CD14-positive monocyte (primary cell): Measurements from ENCODE around the gene ST3GAL3. TPM values are rescaled to one million over a fixed set of nuclear protein-coding genes. Genes with fewer than 3 reads are reported as not detected.

Experiments used
- DNase-seq, 3 donors: peaks; one replicate each; pipeline ENCODE4 v3.0.0-alpha.2; 2011 to 2022
- H2AFZ ChIP-seq: 2 replicates; pipeline ENCODE4 v1.6.0; 2012; ENCODE audit warnings: mild to moderate bottlenecking, low read depth, low read length, inconsistent platforms; ENCODE audit not compliant: insufficient read depth, poor library complexity, severe bottlenecking
- H3K27ac ChIP-seq, 2 donors: 1 replicate in 1 of 2; 2 replicates in 1 of 2; pipeline ENCODE4 v1.5.1; 2012 to 2013; ENCODE audit warnings: low read length in 2 of 2, control low read depth in 1 of 2, inconsistent platforms in 1 of 2, low read depth in 1 of 2, mild to moderate bottlenecking in 1 of 2
- H3K27me3 ChIP-seq, 2 donors: one replicate each; pipeline versions ENCODE4 v1.6.0 to v1.6.1; 2011 to 2013; ENCODE audit warnings: low read length in 2 of 2; ENCODE audit not compliant: control insufficient read depth in 2 of 2, insufficient read depth in 2 of 2
- H3K36me3 ChIP-seq, 2 donors: replicated peaks in 1 of 2; 1 replicate in 1 of 2; 2 replicates in 1 of 2; pipeline versions ENCODE4 v1.5.1 to v1.6.1; 2012 to 2013; ENCODE audit warnings: low read length in 2 of 2, control low read depth in 1 of 2, inconsistent platforms in 1 of 2, mild to moderate bottlenecking in 1 of 2; ENCODE audit not compliant: insufficient read depth in 2 of 2, control insufficient read depth in 1 of 2
- H3K4me1 ChIP-seq, 2 donors: 1 replicate in 1 of 2; 2 replicates in 1 of 2; pipeline versions ENCODE4 v1.5.1 to v1.6.1; 2012 to 2013; ENCODE audit warnings: low read length in 2 of 2, control low read depth in 1 of 2, inconsistent platforms in 1 of 2, mild to moderate bottlenecking in 1 of 2, moderate library complexity in 1 of 2; ENCODE audit not compliant: insufficient read depth in 2 of 2, control insufficient read depth in 1 of 2
- H3K4me2 ChIP-seq: replicated peaks from 2 replicates; pipeline ENCODE3; 2012; ENCODE audit warnings: low read length, moderate library complexity, mild to moderate bottlenecking; ENCODE audit not compliant: poor library complexity, severe bottlenecking; ENCODE audit errors: extremely low read depth
- H3K4me3 ChIP-seq, 3 experiments: fragments of 200-600 bp in 1 of 3; sonication (generic) in 1 of 3; replicated peaks in 1 of 3; 1 replicate in 2 of 3; 2 replicates in 1 of 3; pipeline ENCODE4 v1.5.1; 2011 to 2013; ENCODE audit warnings: low read length in 3 of 3, mild to moderate bottlenecking in 3 of 3, control low read depth in 2 of 3, low read depth in 2 of 3, inconsistent platforms in 1 of 3, moderate library complexity in 1 of 3
- H3K79me2 ChIP-seq: 2 replicates; pipeline ENCODE4 v1.6.0; 2012; ENCODE audit warnings: mild to moderate bottlenecking, control low read depth, inconsistent platforms, low read length, moderate library complexity; ENCODE audit not compliant: insufficient read depth
- H3K9ac ChIP-seq: 2 replicates; pipeline ENCODE4 v1.6.0; 2017; ENCODE audit warnings: low read length, mild to moderate bottlenecking; ENCODE audit not compliant: insufficient read depth, poor library complexity, severe bottlenecking
- H3K9me3 ChIP-seq, 2 donors: replicated peaks in 1 of 2; 1 replicate in 1 of 2; 2 replicates in 1 of 2; pipeline versions ENCODE4 v1.5.1 to v1.6.1; 2012 to 2013; ENCODE audit warnings: low read length in 2 of 2, control low read depth in 1 of 2; ENCODE audit not compliant: control insufficient read depth in 1 of 2, insufficient read depth in 1 of 2
- H4K20me1 ChIP-seq: 2 replicates; pipeline ENCODE4 v1.6.0; 2012; ENCODE audit warnings: mild to moderate bottlenecking, low read length, control low read depth, moderate library complexity; ENCODE audit not compliant: insufficient read depth
- H3K27ac Mint-ChIP-seq, 7 donors: one replicate each; pipeline ENCODE4 v1.8.0; 2020; ENCODE audit warnings: mild to moderate bottlenecking in 7 of 7, mixed read lengths in 7 of 7, moderate library complexity in 6 of 7, inconsistent platforms in 2 of 7
- H3K27me3 Mint-ChIP-seq, 3 donors: one replicate each; pipeline ENCODE4 v1.8.0; 2021 to 2022; ENCODE audit warnings: low read depth in 3 of 3, mild to moderate bottlenecking in 3 of 3, mixed read lengths in 3 of 3, moderate library complexity in 3 of 3, inconsistent platforms in 1 of 3
- H3K36me3 Mint-ChIP-seq, 2 donors: one replicate each; pipeline ENCODE4 v1.8.0; 2020; ENCODE audit warnings: mixed read lengths in 2 of 2, inconsistent platforms in 1 of 2, mild to moderate bottlenecking in 1 of 2
- H3K4me1 Mint-ChIP-seq: one replicate; pipeline ENCODE4 v1.8.0; 2020; ENCODE audit warnings: mild to moderate bottlenecking, mixed read lengths
- H3K4me3 Mint-ChIP-seq, 2 donors: one replicate each; pipeline ENCODE4 v1.8.0; 2020; ENCODE audit warnings: mild to moderate bottlenecking in 2 of 2, mixed read lengths in 2 of 2, moderate library complexity in 1 of 2
- H3K9me3 Mint-ChIP-seq, 7 donors: one replicate each; pipeline ENCODE4 v1.8.0; 2020 to 2022; ENCODE audit warnings: mixed read lengths in 7 of 7, mild to moderate bottlenecking in 6 of 7, moderate library complexity in 6 of 7, inconsistent platforms in 2 of 7
- CTCF ChIP-seq: fragments of 200-600 bp; IDR thresholded peaks from one replicate; pipeline ENCODE4 v1.8.0; 2022; ENCODE audit warnings: antibody characterized with exemption, mild to moderate bottlenecking
- WGBS: methylation state at CpG from one replicate; pipeline ENCODE4 v1.1.5; 2013; ENCODE audit warnings: missing lambda C conversion rate; ENCODE audit not compliant: insufficient coverage; 5-methylcytosine and 5-hydroxymethylcytosine counted together
- intact Hi-C, 2 donors: fragments of 100-400 bp; cut with micrococcal nuclease; formaldehyde crosslinking; loops; one replicate each; pipeline versions ENCODE4 v1.15.0 to v1.15.1; 2023
- polyA plus RNA-seq, 3 donors: library from polyadenylated mRNA; depleted of rRNA in 1 of 3; unstranded in 2 of 3; stranded (reverse) in 1 of 3; fragments of 300-500 nt in 2 of 3; fragments of >200 nt in 1 of 3; fragmentation: Illumina TruSeq in 2 of 3; gene quantifications; 1 replicate in 2 of 3; 2 replicates in 1 of 3; pipeline ENCODE4 v1.2.3, GENCODE V29; 2012 to 2021

The ST3GAL3 gene
- polyA plus RNA-seq, 3 donors: 1.6 to 4.5 (median 2.1) TPM

GRCh38 chr1:43781574-43781973 lies 74.2 kb downstream of the ST3GAL3 start:
- peaks cover 0 to 3% (median 2%) of the 10 kb centered on the region in 3 donors for H3K27me3 Mint-ChIP-seq
- peak overlapping the region; percentile 2 for H3K9ac ChIP-seq
- peaks cover 6 to 19% (median 14%) of the 10 kb centered on the region in 7 donors for H3K9me3 Mint-ChIP-seq
- H3K4me1 ChIP-seq: peaks cover 48 to 65% of the 10 kb centered on the region in 2 donors
- H3K36me3 ChIP-seq: no peaks in the 10 kb centered on the region
- H3K4me2 ChIP-seq: peak overlapping the region; percentile 26
- no peaks in the 10 kb centered on the region for H4K20me1 ChIP-seq
- H3K79me2 ChIP-seq: peaks cover 6% of the 10 kb centered on the region
- peak overlapping the region in 1 of 3 experiments; percentile 6 for H3K4me3 ChIP-seq
- TF ChIP-seq CTCF: no peak
- H3K27ac ChIP-seq: peak overlapping the region; percentile 29 to 66
- peak overlapping the region in 1 of 2 donors; percentile 33 for H3K4me3 Mint-ChIP-seq
- H2AFZ ChIP-seq: no peak overlapping the region
- 0% methylated on average over 1 of the region's 2 CpGs for WGBS
- H3K27me3 ChIP-seq: no peaks in the 10 kb centered on the region
- H3K4me1 Mint-ChIP-seq: peaks cover 57% of the 10 kb centered on the region
- peaks cover 3 to 4% of the 10 kb centered on the region in 2 donors for H3K9me3 ChIP-seq
- peak overlapping the region; percentile 63 to 94 (median 91) for H3K27ac Mint-ChIP-seq
- intact Hi-C loops: loop anchor here (5.0 to 10.0 kb wide), 2 partner anchors 53 to 86 kb away; no protein-coding TSS in a partner anchor
- H3K36me3 Mint-ChIP-seq: peaks cover 5 to 19% of the 10 kb centered on the region in 2 donors
- DNase-seq: peak; percentile 34 to 51 (median 50)

- Mint-ChIP-seq H3K27me3 (peaks cover 0 to 2% (median 2%) of the 10 kb centered on the region in 3 donors), H3K4me1 (peaks cover 54% of the 10 kb centered on the region), H3K36me3 (peaks cover 2 to 16% of the 10 kb centered on the region in 2 donors), H3K9me3 (peaks cover 6 to 17% (median 12%) of the 10 kb centered on the region in 7 donors), H3K4me3 (no peak overlapping the region), H3K27ac (peak overlapping the region in 6 of 7 donors; percentile 42 to 85 (median 68))
- H3K9me3 ChIP-seq: peaks cover 3 to 4% of the 10 kb centered on the region in 2 donors
- H3K9ac ChIP-seq: no peak overlapping the region
- no peak overlapping the region for H3K4me2 ChIP-seq
- WGBS: 76% methylated on average over 4 of the region's 4 CpGs
- H2AFZ ChIP-seq: no peak overlapping the region
- H3K36me3 ChIP-seq: no peaks in the 10 kb centered on the region
- peaks cover 51 to 67% of the 10 kb centered on the region in 2 donors for H3K4me1 ChIP-seq
- H4K20me1 ChIP-seq: no peaks in the 10 kb centered on the region
- no peak for TF ChIP-seq CTCF
- H3K79me2 ChIP-seq: peaks cover 6% of the 10 kb centered on the region
- no peaks in the 10 kb centered on the region for H3K27me3 ChIP-seq
- peak in 1 of 3 donors; percentile 8 for DNase-seq
- H3K27ac ChIP-seq: no peak overlapping the region
- intact Hi-C loops: loop anchor here (5.0 to 10.0 kb wide), 2 partner anchors 52 to 84 kb away; no protein-coding TSS in a partner anchor
- no peak overlapping the region for H3K4me3 ChIP-seq
Observed at GRCh38 chr1:43783096-43783670, 75.8 kb downstream of the ST3GAL3 start.
